ENCODE measurements around the gene IGLL1. TPM values are rescaled to one million over a fixed set of nuclear protein-coding genes. Genes with fewer than 3 reads are reported as not detected.
"Not testable (repeated sequence)": the region's sequence is repeated elsewhere in the genome, so short reads cannot be mapped to it uniquely, and the experiment has no call there.

The IGLL1 gene
- total RNA-seq, 1 donor from 2014 or later, result not detected

DNA sequence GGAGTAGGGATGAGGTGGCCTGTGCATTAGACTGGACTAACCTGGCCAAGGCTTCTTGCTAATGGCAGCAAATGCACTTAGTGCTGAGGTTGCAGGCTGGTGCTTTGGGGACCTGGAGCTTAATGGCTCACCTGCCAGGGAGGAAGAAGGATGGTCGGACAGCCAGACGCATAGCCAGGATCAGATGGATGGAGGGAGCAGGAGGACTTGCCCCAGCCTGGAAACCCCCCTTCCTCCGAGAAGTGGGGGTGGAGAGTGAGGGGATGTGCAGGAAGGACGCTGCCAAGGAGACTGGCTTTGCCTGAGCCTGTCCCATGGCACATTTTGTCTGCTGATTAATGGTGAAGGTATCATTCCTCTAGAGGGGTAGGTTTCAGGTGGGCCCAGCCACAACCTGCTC is 17.9 kb downstream of the IGLL1 start:
- DNase-seq (ENCODE audit: low spot score), result no peak

GRCh38 chr22:23561025-23561510 is 19.0 kb downstream of the IGLL1 start:
- not testable (repeated sequence) for DNase-seq (ENCODE audit: low spot score)

DNA sequence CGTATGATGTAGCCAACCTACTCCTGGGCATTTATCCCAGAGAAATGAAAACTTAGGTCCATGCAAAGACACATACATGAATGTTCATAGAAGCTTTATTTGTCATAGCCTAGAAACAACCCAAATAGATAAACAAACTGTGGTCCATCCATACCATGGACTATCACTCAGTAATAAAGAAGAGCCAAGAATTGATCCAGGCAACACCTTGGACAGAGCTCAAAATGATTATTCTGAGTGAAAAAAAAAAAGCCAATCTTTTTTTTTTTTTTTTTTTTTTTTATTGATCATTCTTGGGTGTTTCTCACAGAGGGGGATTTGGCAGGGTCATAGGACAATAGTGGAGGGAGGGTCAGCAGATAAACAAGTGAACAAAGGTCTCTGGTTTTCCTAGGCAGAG is 19.9 kb downstream of the IGLL1 start:
- not testable (repeated sequence) for DNase-seq (ENCODE audit: low spot score)

GRCh38 chr22:23557467-23557866 is 22.6 kb downstream of the IGLL1 start:
- DNase-seq (ENCODE audit: low spot score), result no peak

DNA sequence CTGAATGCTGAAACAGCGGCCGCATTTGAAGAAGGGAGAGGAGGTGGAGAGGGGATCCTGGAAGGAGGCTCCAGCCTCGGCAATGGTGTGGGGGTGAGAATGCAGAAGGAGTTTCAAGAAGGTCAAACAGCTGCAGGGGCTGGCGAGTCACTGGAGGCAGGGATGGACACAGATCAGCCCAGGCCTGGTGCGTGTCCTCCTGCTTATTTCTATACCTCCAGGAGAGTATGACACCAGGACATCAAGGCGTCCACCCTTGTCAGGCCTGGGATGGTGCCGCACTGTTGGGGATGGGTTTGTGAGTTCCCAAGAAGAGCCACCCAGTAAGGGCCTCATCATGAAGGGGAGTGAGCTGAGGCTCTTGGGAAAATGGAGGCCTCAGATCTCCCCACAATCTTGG is 23.1 kb downstream of the IGLL1 start:
- no peak for DNase-seq (ENCODE audit: low spot score)

GRCh38 chr22:23556026-23556620 is 24.0 kb downstream of the IGLL1 start:
- no peak for DNase-seq (ENCODE audit: low spot score)

GRCh38 chr22:23555118-23555517 is 25.0 kb downstream of the IGLL1 start:
- no peak for DNase-seq (ENCODE audit: low spot score)

GRCh38 chr22:23553924-23554870 is 25.9 kb downstream of the IGLL1 start:
- DNase-seq (ENCODE audit: low spot score), result no peak

DNA sequence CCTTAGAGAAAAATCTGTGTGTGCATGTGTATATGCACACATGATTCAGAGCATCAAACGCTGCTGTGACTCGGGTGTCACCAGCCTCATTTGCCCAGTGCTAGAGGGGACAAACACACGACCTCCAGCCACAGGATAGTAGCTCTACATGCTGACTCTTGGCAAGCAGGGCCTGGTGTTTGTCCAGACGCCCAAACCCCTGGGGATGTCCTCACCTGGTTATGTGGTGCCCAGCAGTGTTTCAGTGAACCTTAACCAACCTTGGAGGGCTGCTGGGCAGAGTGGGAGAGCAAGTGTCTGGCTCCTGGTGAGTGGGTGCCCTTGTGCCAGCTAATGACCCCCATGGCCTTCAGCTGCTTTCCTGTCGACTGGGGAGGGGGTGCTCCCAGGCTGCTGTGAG is 26.7 kb downstream of the IGLL1 start:
- DNase-seq (ENCODE audit: low spot score), result no peak

DNA sequence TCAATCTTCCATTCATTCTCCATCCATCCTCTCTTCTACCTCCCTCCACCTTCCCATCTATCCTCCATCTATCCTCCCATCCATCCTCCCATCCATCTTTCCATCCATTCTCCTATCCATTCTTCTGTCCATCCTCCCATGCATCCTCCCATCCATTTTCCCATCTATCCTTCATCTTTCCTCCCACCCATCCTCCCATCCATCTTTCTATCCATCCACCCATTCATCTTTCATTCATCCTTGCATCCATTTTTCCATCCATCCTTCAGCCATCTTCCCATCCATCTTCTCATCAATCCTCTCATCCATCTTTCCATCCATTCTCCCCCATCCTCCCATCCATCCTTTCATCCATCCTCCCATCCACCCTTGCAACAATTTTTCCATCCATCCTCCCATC is 27.5 kb downstream of the IGLL1 start:
- DNase-seq (ENCODE audit: low spot score), result no peak

GRCh38 chr22:23551385-23551784 is 28.7 kb downstream of the IGLL1 start:
- no peak for DNase-seq (ENCODE audit: low spot score)

- DNase-seq (ENCODE audit: low spot score), result no peak
Measured at GRCh38 chr22:23550049-23550650, 29.9 kb downstream of the IGLL1 start.

DNA sequence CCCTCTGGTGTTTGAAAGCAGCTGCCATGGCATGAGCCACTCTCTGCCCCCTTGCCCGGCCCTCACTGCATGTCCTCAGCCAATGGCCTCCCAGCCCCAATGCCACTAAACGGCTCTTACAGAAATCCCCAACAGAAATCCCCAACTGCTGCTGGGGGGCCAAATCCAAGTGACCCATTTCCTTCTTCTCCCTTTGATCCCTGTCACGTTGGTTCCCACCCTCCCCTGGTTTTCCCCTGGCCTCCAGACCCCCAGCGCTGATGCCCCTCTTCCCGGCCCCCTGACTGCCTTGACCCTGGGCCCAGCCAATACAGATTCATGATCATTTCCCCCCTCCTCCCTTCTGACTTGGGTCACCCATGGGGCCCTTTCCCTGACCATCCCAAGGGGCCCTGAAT is 30.9 kb downstream of the IGLL1 start:
- no peak for DNase-seq (ENCODE audit: low spot score)

GRCh38 chr22:23548501-23549197 is 31.4 kb downstream of the IGLL1 start:
- no peak for DNase-seq (ENCODE audit: low spot score)

DNA sequence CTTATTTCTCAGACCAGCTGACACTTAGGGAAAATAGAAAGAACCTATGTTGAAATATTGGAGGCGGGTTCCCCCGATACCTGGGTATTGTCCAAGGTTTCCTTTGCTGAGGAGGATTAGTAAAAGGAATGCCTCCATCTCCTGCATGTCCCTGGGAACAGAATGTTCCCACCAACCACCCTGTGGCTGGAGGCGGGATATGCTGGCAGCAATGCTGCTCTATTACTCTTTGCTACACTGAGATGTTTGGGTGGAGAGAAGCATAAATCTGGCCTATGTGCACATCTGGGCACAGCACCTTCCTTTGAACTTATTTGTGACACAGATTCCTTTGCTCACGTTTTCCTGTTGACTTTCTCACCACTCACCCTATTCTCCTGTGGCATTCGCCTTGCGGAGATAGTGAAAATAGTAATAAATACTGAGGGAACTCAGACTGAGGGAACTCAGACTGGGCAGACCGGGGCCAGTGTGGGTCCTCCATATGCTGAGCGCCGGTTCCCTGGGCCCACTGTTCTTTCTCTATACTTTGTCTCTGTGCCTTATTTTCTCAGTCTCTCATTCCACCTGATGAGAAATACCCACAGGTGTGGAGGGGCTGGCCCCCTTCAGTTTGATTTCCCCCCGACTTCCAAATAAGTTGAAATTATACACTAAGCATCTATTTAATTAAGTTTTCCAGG is 32.1 kb downstream of the IGLL1 start:
- DNase-seq (ENCODE audit: low spot score), result no peak

- not testable (repeated sequence) for DNase-seq (ENCODE audit: low spot score)
Measured at GRCh38 chr22:23547382-23547781, 32.7 kb downstream of the IGLL1 start.

DNA sequence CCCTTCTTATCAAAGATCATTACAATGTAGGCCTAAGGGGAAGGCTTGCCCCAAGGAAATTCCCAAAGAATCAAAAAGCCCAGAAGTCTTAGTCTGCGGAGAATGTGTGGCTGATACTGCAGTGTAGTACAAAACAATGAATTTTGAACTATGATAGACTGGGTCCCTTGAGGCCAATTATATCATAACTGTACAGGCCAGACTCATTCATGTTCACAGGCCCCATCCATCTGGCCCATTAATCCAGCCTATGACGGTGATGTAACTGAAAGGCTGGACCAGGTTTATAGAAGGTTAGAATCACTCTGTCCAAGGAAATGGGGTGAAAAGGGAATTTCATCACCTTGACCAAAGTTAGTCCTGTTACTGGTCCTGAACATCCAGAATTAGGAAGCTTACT is 35.2 kb downstream of the IGLL1 start:
- DNase-seq (ENCODE audit: low spot score), result no peak

DNA sequence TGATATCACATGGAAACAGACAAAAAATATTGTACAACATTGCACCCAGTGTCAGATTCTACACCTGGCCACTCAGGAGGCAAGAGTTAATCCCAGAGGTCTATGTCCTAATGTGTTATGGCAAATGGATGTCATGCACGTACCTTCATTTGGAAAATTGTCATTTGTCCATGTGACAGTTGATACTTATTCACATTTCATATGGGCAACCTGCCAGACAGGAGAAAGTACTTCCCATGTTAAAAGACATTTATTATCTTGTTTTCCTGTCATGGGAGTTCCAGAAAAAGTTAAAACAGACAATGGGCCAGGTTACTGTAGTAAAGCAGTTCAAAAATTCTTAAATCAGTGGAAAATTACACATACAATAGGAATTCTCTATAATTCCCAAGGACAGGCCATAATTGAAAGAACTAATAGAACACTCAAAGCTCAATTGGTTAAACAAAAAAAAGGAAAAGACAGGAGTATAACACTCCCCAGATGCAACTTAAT is 36.5 kb downstream of the IGLL1 start:
- not testable (repeated sequence) for DNase-seq (ENCODE audit: low spot score)

- DNase-seq (ENCODE audit: low spot score), result no peak
Measured at GRCh38 chr22:23542933-23543332, 37.2 kb downstream of the IGLL1 start.

DNA sequence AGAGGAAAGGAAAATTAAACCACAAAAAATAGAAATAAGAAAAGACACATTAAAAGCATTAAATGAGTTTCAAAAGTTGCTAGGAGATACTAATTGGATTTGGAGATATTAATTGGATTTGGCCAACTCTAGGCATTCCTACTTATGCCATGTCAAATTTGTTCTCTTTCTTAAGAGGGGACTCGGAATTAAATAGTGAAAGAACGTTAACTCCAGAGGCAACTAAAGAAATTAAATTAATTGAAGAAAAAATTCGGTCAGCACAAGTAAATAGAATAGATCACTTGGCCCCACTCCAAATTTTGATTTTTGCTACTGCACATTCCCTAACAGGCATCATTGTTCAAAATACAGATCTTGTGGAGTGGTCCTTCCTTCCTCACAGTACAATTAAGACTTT is 37.7 kb downstream of the IGLL1 start:
- DNase-seq (ENCODE audit: low spot score), result not testable (repeated sequence)

GRCh38 chr22:23541849-23542281 is 38.2 kb downstream of the IGLL1 start:
- not testable (repeated sequence) for DNase-seq (ENCODE audit: low spot score)
